HG03575 (cell line): ENCODE results near the gene HECTD4.
"Not testable (repeated sequence)": the region's sequence is repeated elsewhere in the genome, so short reads cannot be mapped to it uniquely, and the experiment has no call there.

ENCODE experiments used
- ATAC-seq: cut with Tn5 transposase; IDR thresholded peaks from one replicate; pipeline ENCODE4 v1.9.1; 2021; ENCODE audit not compliant: unreplicated experiment, insufficient number of reproducible peaks, low FRiP score; ENCODE audit errors: extremely low read depth

HECTD4 gene

GRCh38 chr12:112170971-112171596 is 211.1 kb downstream of the HECTD4 start:
- no peak for ATAC-seq

GRCh38 chr12:112170376-112170775 is 211.9 kb downstream of the HECTD4 start:
- ATAC-seq, result no peak

GRCh38 chr12:112169966-112170365 is 212.3 kb downstream of the HECTD4 start:
- no peak for ATAC-seq

- no peak for ATAC-seq
Measured at GRCh38 chr12:112169161-112169872, 212.9 kb downstream of the HECTD4 start.

GRCh38 chr12:112168561-112168971 is 213.7 kb downstream of the HECTD4 start:
- no peak for ATAC-seq

- no peak for ATAC-seq
Measured at GRCh38 chr12:112167718-112168525, 214.3 kb downstream of the HECTD4 start.

- no peak for ATAC-seq
Measured at GRCh38 chr12:112167031-112167461, 215.2 kb downstream of the HECTD4 start.

GRCh38 chr12:112166051-112167015 is 215.9 kb downstream of the HECTD4 start:
- ATAC-seq, result no peak

- ATAC-seq, result no peak
Measured at GRCh38 chr12:112165624-112166023, 216.6 kb downstream of the HECTD4 start.

GRCh38 chr12:112164011-112164660 is 218.1 kb downstream of the HECTD4 start:
- ATAC-seq, result no peak

GRCh38 chr12:112163471-112163991 is 218.7 kb downstream of the HECTD4 start:
- ATAC-seq, result no peak

GRCh38 chr12:112163056-112163455 is 219.2 kb downstream of the HECTD4 start:
- no peak for ATAC-seq

- no peak for ATAC-seq
Measured at GRCh38 chr12:112162241-112162790, 219.9 kb downstream of the HECTD4 start.

- no peak for ATAC-seq
Measured at GRCh38 chr12:112161711-112162110, 220.5 kb downstream of the HECTD4 start.

- no peak for ATAC-seq
Measured at GRCh38 chr12:112160611-112161010, 221.6 kb downstream of the HECTD4 start.

- ATAC-seq, result no peak
Measured at GRCh38 chr12:112159146-112159541, 223.1 kb downstream of the HECTD4 start.

GRCh38 chr12:112158461-112159145 is 223.6 kb downstream of the HECTD4 start:
- not testable (repeated sequence) for ATAC-seq
